GM10248 (cell line): Measurements from ENCODE around the gene BICRAL.
"Not testable (repeated sequence)": the region's sequence is repeated elsewhere in the genome, so short reads cannot be mapped to it uniquely, and the experiment has no call there.

Experiments used
- CTCF ChIA-PET: fragments of 300-600 bp; sonication (Branson Sonifier 250); formaldehyde crosslinking; extraction: SDS; loops from one replicate; lab custom pipeline; 2021; ENCODE audit warnings: antibody characterized with exemption; lab: Yijun Ruan, JAX
- POLR2A ChIA-PET: fragments of 350-650 bp; sonication (Branson Sonifier 250); formaldehyde crosslinking; extraction: SDS; loops from one replicate; lab custom pipeline; 2020; ENCODE audit warnings: antibody characterized with exemption; lab: Yijun Ruan, JAX
- DNase-seq: peaks from one replicate; pipeline ENCODE4 v3.0.0; 2012; ENCODE audit errors: extremely low spot score
- CTCF ChIP-seq: IDR thresholded peaks from 2 replicates; pipeline ENCODE4 v1.5.1; 2012; ENCODE audit warnings: mild to moderate bottlenecking, low read depth; ENCODE audit errors: extremely low read depth, missing control alignments, control extremely low read depth

BICRAL gene

GRCh38 chr6:42781796-42782688, at the start of gene BICRAL:
Gene BICRAL (plus strand): TSS chr6:42782052. CDS start chr6:42822023, 39,971 bp downstream.
- DNase-seq: peak; percentile 53
- POLR2A ChIA-PET: interaction anchor here (0.6 to 2.4 kb wide), 8 partner anchors 8 to 988 kb away, joined by 3 to 18 read pairs (median 4); no protein-coding TSS in a partner anchor

GRCh38 chr6:42733867-42734481, 47.9 kb upstream of the BICRAL start:
- DNase-seq, POLR2A ChIA-PET: not testable (repeated sequence)
- CTCF ChIA-PET: interaction anchor here (0.8 to 1.3 kb wide), 3 partner anchors 8 to 12 kb away, joined by 3 to 5 read pairs (median 4); partner anchors contain the start of gene TBCC

More at GRCh38 chr6:42781796-42782688, at the start of gene BICRAL:
- CTCF ChIA-PET: interaction anchor here (1.0 kb wide), 1 partner anchor 13 kb away, joined by 3 read pairs; no protein-coding TSS in a partner anchor
- no peak for TF ChIP-seq CTCF

GRCh38 chr6:42735976-42736375, 45.9 kb upstream of the BICRAL start:
- ChIA-PET POLR2A (no interaction called here), CTCF (interaction anchor here (1.4 kb wide), 1 partner anchor 10 kb away, joined by 5 read pairs; no protein-coding TSS in a partner anchor)
- DNase-seq: peak; percentile 3
- TF ChIP-seq CTCF: no peak

- ChIA-PET POLR2A (interaction anchor here (0.6 kb wide), 1 partner anchor 44 kb away, joined by 3 read pairs; no protein-coding TSS in a partner anchor), CTCF (interaction anchor here (1.1 to 9.9 kb wide), 3 partner anchors 13 to 79 kb away, joined by 3 to 84 read pairs (median 12); no protein-coding TSS in a partner anchor)
- no peak for DNase-seq
- no peak for TF ChIP-seq CTCF
Observed at GRCh38 chr6:42740725-42741124, 41.1 kb upstream of the BICRAL start.

GRCh38 chr6:42742116-42742894, 39.5 kb upstream of the BICRAL start:
- no peak for DNase-seq
- ChIA-PET POLR2A (no interaction called here), CTCF (interaction anchor here (0.8 to 9.9 kb wide), 7 partner anchors 11 to 195 kb away, joined by 3 to 84 read pairs (median 3); no protein-coding TSS in a partner anchor)
- TF ChIP-seq CTCF: no peak

- CTCF ChIA-PET: interaction anchor here (1.4 to 9.9 kb wide), 3 partner anchors 10 to 25 kb away, joined by 5 to 84 read pairs (median 26); no protein-coding TSS in a partner anchor
- POLR2A ChIA-PET: interaction anchor here (0.7 kb wide), 1 partner anchor 39 kb away, joined by 3 read pairs; no protein-coding TSS in a partner anchor
- no peak for TF ChIP-seq CTCF
Observed at GRCh38 chr6:42744351-42744893, 37.4 kb upstream of the BICRAL start.

More at GRCh38 chr6:42744351-42744893, 37.4 kb upstream of the BICRAL start:
- no peak for DNase-seq
